ENCODE measurements around the gene CHCHD4.

Gene CHCHD4

DNA sequence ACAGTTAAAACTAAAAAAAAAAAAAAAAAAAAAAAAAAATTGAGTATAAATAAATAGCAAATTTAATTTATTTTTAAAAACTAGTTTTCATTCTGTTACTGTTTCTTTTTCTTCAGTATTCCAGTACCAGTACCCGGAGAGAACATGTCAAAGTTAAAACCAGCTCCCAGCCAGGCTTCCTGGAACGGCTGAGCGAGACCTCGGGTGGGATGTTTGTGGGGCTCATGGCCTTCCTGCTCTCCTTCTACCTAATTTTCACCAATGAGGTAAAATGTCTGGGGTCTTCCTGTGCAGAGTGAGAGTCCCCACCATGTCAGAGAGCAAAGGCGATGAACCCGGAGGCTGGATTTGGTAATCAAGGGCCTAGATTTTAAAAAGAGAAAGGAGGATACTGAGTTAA is 4.6 kb upstream of the CHCHD4 start:
- Histone ChIP-seq H3K27me3 (ENCODE audit: insufficient read depth, low read depth, severe bottlenecking) (no peaks in the 10 kb centered on the region), H3K4me3 (ENCODE audit: low read depth, low read length) (no peak overlapping the region), H3K36me3 (peaks cover 67% of the 10 kb centered on the region), H3K27ac (no peak overlapping the region), H3K9me3 (ENCODE audit: severe bottlenecking) (no peaks in the 10 kb centered on the region)
- TF ChIP-seq, protein P1, sequence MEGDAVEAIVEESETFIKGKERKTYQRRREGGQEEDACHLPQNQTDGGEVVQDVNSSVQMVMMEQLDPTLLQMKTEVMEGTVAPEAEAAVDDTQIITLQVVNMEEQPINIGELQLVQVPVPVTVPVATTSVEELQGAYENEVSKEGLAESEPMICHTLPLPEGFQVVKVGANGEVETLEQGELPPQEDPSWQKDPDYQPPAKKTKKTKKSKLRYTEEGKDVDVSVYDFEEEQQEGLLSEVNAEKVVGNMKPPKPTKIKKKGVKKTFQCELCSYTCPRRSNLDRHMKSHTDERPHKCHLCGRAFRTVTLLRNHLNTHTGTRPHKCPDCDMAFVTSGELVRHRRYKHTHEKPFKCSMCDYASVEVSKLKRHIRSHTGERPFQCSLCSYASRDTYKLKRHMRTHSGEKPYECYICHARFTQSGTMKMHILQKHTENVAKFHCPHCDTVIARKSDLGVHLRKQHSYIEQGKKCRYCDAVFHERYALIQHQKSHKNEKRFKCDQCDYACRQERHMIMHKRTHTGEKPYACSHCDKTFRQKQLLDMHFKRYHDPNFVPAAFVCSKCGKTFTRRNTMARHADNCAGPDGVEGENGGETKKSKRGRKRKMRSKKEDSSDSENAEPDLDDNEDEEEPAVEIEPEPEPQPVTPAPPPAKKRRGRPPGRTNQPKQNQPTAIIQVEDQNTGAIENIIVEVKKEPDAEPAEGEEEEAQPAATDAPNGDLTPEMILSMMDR (IDR thresholded peaks at IDR 0.05; ENCODE audit: low read depth, low read length) = no peak
- no peak for DNase-seq

DNA sequence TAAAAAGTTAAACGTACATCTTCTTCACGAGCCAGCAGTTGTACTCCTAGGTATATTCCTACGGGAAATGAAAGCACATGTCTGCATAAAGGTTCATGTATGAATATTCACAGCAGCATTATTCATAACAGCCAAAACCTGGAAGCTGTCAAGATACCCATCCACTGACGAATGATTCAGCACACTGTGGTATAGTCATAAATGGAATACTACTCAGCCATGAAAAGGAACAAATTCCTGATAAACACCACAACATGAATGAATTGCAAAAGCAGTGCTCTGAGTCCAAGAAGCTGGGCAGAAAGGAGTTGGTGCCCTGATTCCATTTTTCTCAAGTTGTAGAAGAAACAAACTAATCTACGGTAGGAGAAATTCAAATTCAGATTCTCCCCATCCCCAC is 4.1 kb upstream of the CHCHD4 start:
- H3K27me3 ChIP-seq (ENCODE audit: insufficient read depth, low read depth, severe bottlenecking) = no peaks in the 10 kb centered on the region
- TF ChIP-seq, protein P1 (IDR thresholded peaks at IDR 0.05; ENCODE audit: low read depth, low read length) = no peak
- H3K4me3 ChIP-seq (ENCODE audit: low read depth, low read length) = no peak overlapping the region
- no peak for DNase-seq
- H3K36me3 ChIP-seq = peaks cover 62% of the 10 kb centered on the region
- no peak overlapping the region for H3K27ac ChIP-seq
- no peaks in the 10 kb centered on the region for H3K9me3 ChIP-seq (ENCODE audit: severe bottlenecking)

- Histone ChIP-seq H3K9me3 (ENCODE audit: severe bottlenecking) (no peaks in the 10 kb centered on the region), H3K27ac (no peak overlapping the region), H3K36me3 (peaks cover 51% of the 10 kb centered on the region), H3K4me3 (ENCODE audit: low read depth, low read length) (no peak overlapping the region), H3K27me3 (ENCODE audit: insufficient read depth, low read depth, severe bottlenecking) (no peaks in the 10 kb centered on the region)
- TF ChIP-seq, protein P1 (IDR thresholded peaks at IDR 0.05; ENCODE audit: low read depth, low read length) = no peak
- DNase-seq = no peak
Observed at GRCh38 chr3:14127516-14128161, 3.0 kb upstream of the CHCHD4 start.

DNA sequence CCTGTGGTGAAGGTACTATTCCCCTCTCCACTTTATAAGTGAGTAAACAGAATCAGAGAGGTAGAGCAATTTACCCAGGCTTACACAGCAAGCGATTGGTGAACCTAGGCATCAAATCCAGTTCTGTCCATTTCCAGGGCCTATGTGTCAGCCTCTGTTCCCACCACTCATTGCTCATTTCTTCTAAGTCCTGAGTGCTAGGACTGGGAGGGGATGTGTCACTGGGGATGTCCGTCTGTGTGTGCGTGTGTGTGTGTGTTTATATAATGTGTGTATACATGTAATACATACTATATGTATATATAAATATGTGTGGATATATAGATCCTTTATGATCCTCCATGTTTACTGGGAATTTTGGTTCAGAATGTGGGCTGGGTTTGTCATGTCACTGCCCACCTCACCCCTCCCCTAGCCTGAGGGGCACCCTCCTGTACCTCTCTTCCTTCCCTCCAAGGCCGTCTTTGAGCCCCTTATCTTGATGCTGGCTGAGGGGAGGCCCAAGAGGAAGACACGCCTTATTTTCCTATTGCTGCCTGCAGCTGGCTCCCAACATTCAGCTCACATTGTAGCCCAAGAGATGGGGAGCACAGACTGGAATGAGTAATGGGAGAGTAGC is 2.3 kb upstream of the CHCHD4 start:
- TF ChIP-seq, protein P1 (IDR thresholded peaks at IDR 0.05; ENCODE audit: low read depth, low read length) = no peak
- H3K36me3 ChIP-seq = peaks cover 46% of the 10 kb centered on the region
- H3K27ac ChIP-seq = no peak overlapping the region
- no peaks in the 10 kb centered on the region for H3K27me3 ChIP-seq (ENCODE audit: insufficient read depth, low read depth, severe bottlenecking)
- no peak overlapping the region for H3K4me3 ChIP-seq (ENCODE audit: low read depth, low read length)
- no peaks in the 10 kb centered on the region for H3K9me3 ChIP-seq (ENCODE audit: severe bottlenecking)
- DNase-seq = no peak

DNA sequence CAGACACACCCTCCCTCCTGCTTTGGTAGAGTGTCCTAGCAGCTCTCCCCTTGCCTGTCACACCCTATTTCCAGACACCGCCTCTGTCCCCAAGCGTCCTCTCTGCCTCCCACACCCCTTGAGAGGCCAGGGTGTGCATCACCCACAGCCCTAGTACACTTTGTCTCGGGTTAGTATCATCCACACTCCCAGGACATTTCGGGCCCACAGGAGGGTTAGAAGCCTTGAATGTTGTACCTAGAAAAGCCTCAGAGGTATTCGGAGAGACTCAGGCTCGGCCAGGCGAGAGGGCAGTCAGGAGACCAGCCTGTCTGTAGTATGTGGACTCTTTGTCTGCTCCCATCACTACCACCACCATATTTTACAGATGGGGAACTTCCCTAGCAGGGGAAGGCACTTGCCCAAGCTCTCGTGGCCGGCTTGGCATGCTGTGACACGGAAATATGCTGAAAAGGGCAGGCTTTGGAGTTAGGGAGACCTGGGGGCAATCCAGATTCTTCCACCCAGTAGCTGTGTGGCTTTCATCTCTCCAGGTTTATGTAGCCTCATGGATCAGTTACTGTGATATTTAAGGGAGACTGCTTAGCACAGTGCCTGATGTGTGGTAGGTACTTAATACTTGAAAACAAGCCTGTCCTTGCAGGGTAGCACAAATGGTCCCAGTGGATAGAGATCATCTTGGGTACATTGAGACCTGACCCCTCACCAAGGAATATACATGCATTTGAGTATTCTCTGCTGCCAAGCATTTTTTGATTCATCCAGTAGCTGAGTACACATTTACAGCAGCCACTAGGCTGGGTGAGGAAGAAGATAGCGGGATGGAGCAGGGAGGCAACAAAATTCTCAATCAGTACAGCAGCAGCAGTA is 1.6 kb upstream of the CHCHD4 start:
- TF ChIP-seq, protein P1 (IDR thresholded peaks at IDR 0.05; ENCODE audit: low read depth, low read length) = no peak
- Histone ChIP-seq H3K27me3 (ENCODE audit: insufficient read depth, low read depth, severe bottlenecking) (no peaks in the 10 kb centered on the region), H3K9me3 (ENCODE audit: severe bottlenecking) (no peaks in the 10 kb centered on the region), H3K4me3 (ENCODE audit: low read depth, low read length) (peak overlapping the region; percentile 63), H3K36me3 (peaks cover 44% of the 10 kb centered on the region), H3K27ac (peak overlapping the region; percentile 79)
- no peak for DNase-seq
